Activated naive CD4-positive, alpha-beta T cell treated with anti-CD3 and anti-CD28 coated beads, Interleukin-2, amount 50 U/mL, for 72 hours (primary cell): ENCODE results near the gene RACK1. TPM values are rescaled to one million over a fixed set of nuclear protein-coding genes. Genes with fewer than 3 reads are reported as not detected.

Experiments
- ATAC-seq, 2 donors: fragments of 150-1000 bp; cut with Tn5 transposase; 2 replicates each; pipeline ENCODE4 v1.10.0; 2021; ENCODE audit warnings: mild to moderate bottlenecking in 2 of 2, moderate library complexity in 2 of 2
- DNase-seq, 2 donors: peaks; one replicate each; pipeline ENCODE4 v3.0.0; 2021 to 2022; ENCODE audit warnings: low spot score in 2 of 2
- H3K27ac Mint-ChIP-seq, 2 donors: one replicate each; pipeline ENCODE4 v1.8.0; 2022; ENCODE audit warnings: mild to moderate bottlenecking in 2 of 2, mixed read lengths in 2 of 2
- H3K36me3 Mint-ChIP-seq, 2 donors: one replicate each; pipeline ENCODE4 v1.8.0; 2022; ENCODE audit warnings: mixed read lengths in 2 of 2
- H3K9me3 Mint-ChIP-seq, 2 donors: one replicate each; pipeline ENCODE4 v1.8.0; 2022; ENCODE audit warnings: mixed read lengths in 2 of 2
- total RNA-seq, 2 donors: library from RNA; stranded (reverse); gene quantifications; one replicate each; pipeline ENCODE4 v1.2.3, GENCODE V29; 2022

Gene RACK1
- total RNA-seq, 2 donors from 2014 or later = 2,392 to 2,665 TPM

GRCh38 chr5:181263633-181264032 lies 19.9 kb upstream of the RACK1 start:
- H3K36me3 Mint-ChIP-seq = peaks cover 16 to 21% of the 10 kb centered on the region in 2 donors
- no peak for ATAC-seq
- H3K9me3 Mint-ChIP-seq = no peaks in the 10 kb centered on the region
- no peak for DNase-seq
- peak overlapping the region in 1 of 2 donors; percentile 57 for H3K27ac Mint-ChIP-seq

- Mint-ChIP-seq H3K27ac (peak overlapping the region; percentile 93 to 98), H3K9me3 (no peaks in the 10 kb centered on the region), H3K36me3 (peaks cover 16 to 33% of the 10 kb centered on the region in 2 donors)
- ATAC-seq (peak; percentile 51 to 70), DNase-seq (peak; percentile 68 to 80)
These were observed 17.8 kb upstream of the RACK1 start for GRCh38 chr5:181261320-181262049.

- DNase-seq = peak; percentile 81 to 90
- Mint-ChIP-seq H3K36me3 (peaks cover 19 to 40% of the 10 kb centered on the region in 2 donors), H3K9me3 (no peaks in the 10 kb centered on the region), H3K27ac (peak within 1 kb of the TSS; percentile 93 to 98)
- peak; percentile 81 to 89 for ATAC-seq
These were observed 17.1 kb upstream of the RACK1 start, which contains the start of gene TRIM52 for GRCh38 chr5:181260720-181261319. Gene TRIM52, minus strand, starts transcription at chr5:181261143. Its CDS starts 330 bp downstream, at chr5:181260813.

- peak overlapping the region; percentile 93 to 98 for H3K27ac Mint-ChIP-seq
- DNase-seq (no peak), ATAC-seq (peak in 1 of 2 donors; percentile 1)
- no peaks in the 10 kb centered on the region for H3K9me3 Mint-ChIP-seq
- peaks cover 22 to 46% of the 10 kb centered on the region in 2 donors for H3K36me3 Mint-ChIP-seq
These were observed 16.4 kb upstream of the RACK1 start for GRCh38 chr5:181259974-181260719.

- Mint-ChIP-seq H3K36me3 (peaks cover 22 to 52% of the 10 kb centered on the region in 2 donors), H3K27ac (peak overlapping the region in 1 of 2 donors; percentile 93)
- no peak for ATAC-seq
These were observed 15.6 kb upstream of the RACK1 start for GRCh38 chr5:181259283-181259682.

GRCh38 chr5:181258576-181258975 lies 14.9 kb upstream of the RACK1 start:
- no peak for DNase-seq
- Mint-ChIP-seq H3K27ac (peak overlapping the region in 1 of 2 donors; percentile 93), H3K36me3 (peaks cover 22 to 47% of the 10 kb centered on the region in 2 donors), H3K9me3 (no peaks in the 10 kb centered on the region)
- ATAC-seq = no peak

More at GRCh38 chr5:181259283-181259682, 15.6 kb upstream of the RACK1 start:
- H3K9me3 Mint-ChIP-seq = no peaks in the 10 kb centered on the region
- no peak for DNase-seq

- ATAC-seq = no peak
- no peak for DNase-seq
- no peaks in the 10 kb centered on the region for H3K9me3 Mint-ChIP-seq
- peaks cover 25 to 45% of the 10 kb centered on the region in 2 donors for H3K36me3 Mint-ChIP-seq
- peak overlapping the region in 1 of 2 donors; percentile 8 for H3K27ac Mint-ChIP-seq
These were observed 12.3 kb upstream of the RACK1 start for GRCh38 chr5:181255836-181256578.

GRCh38 chr5:181255276-181255675 lies 11.6 kb upstream of the RACK1 start:
- Mint-ChIP-seq H3K27ac (peak overlapping the region in 1 of 2 donors; percentile 9), H3K9me3 (no peaks in the 10 kb centered on the region), H3K36me3 (peaks cover 18 to 43% of the 10 kb centered on the region in 2 donors)
- DNase-seq (no peak), ATAC-seq (no peak)

GRCh38 chr5:181248277-181248676 lies 4.6 kb upstream of the RACK1 start:
- no peak for DNase-seq
- ATAC-seq = no peak
- no peaks in the 10 kb centered on the region for H3K9me3 Mint-ChIP-seq
- H3K27ac Mint-ChIP-seq = peak overlapping the region; percentile 96
- H3K36me3 Mint-ChIP-seq = peaks cover 39 to 44% of the 10 kb centered on the region in 2 donors

GRCh38 chr5:181246276-181247049 lies 2.8 kb upstream of the RACK1 start:
- H3K9me3 Mint-ChIP-seq = no peaks in the 10 kb centered on the region
- DNase-seq (peak; percentile 80 to 90), ATAC-seq (peak; percentile 66)
- peak overlapping the region; percentile 96 to 100 for H3K27ac Mint-ChIP-seq
- peaks cover 54 to 62% of the 10 kb centered on the region in 2 donors for H3K36me3 Mint-ChIP-seq

- DNase-seq = peak in 1 of 2 donors; percentile 13
- ATAC-seq = no peak
- H3K36me3 Mint-ChIP-seq = peaks cover 56 to 69% of the 10 kb centered on the region in 2 donors
These were observed 1.9 kb upstream of the RACK1 start for GRCh38 chr5:181245427-181246275.

GRCh38 chr5:181243018-181243563 lies 615 bp downstream of the RACK1 start:
- Mint-ChIP-seq H3K36me3 (peaks cover 69 to 70% of the 10 kb centered on the region in 2 donors), H3K9me3 (no peaks in the 10 kb centered on the region), H3K27ac (peak overlapping the region; percentile 96 to 100)
- no peak for DNase-seq
- ATAC-seq = peak in 1 of 2 donors; percentile 1

More at GRCh38 chr5:181245427-181246275, 1.9 kb upstream of the RACK1 start:
- Mint-ChIP-seq H3K9me3 (no peaks in the 10 kb centered on the region), H3K27ac (peak overlapping the region; percentile 96 to 100)

GRCh38 chr5:181242031-181242451 lies 1.7 kb downstream of the RACK1 start:
- peak in 1 of 2 donors; percentile 5 for DNase-seq
- no peaks in the 10 kb centered on the region for H3K9me3 Mint-ChIP-seq
- H3K36me3 Mint-ChIP-seq = peaks cover 66 to 68% of the 10 kb centered on the region in 2 donors
- H3K27ac Mint-ChIP-seq = peak overlapping the region; percentile 96 to 100
- no peak for ATAC-seq

- Mint-ChIP-seq H3K36me3 (peaks cover 65 to 70% of the 10 kb centered on the region in 2 donors), H3K27ac (peak overlapping the region; percentile 96 to 100), H3K9me3 (no peaks in the 10 kb centered on the region)
- peak; percentile 65 to 68 for ATAC-seq
- DNase-seq = peak; percentile 64 to 73
These were observed 2.2 kb downstream of the RACK1 start for GRCh38 chr5:181241393-181241975.
